Inflammatory macrophage treated with lipopolysaccharide for 4 hours (primary cell): ENCODE measurements around the gene BRD2.
A peak's percentile ranks its signal among the peaks of the same experiment; 100 is the strongest.

Experiments
- DNase-seq: peaks from one replicate; pipeline ENCODE4 v3.0.0-alpha.2; 2020

BRD2 gene

GRCh38 chr6:32973144-32974015 is 5.0 kb downstream of the BRD2 start:
- DNase-seq: peak; percentile 63

GRCh38 chr6:32974016-32974333 is 5.6 kb downstream of the BRD2 start:
- peak; percentile 55 for DNase-seq

GRCh38 chr6:32974541-32975308 is 6.3 kb downstream of the BRD2 start:
- no peak for DNase-seq

- DNase-seq: no peak
These were observed 7.5 kb downstream of the BRD2 start for GRCh38 chr6:32975886-32976285.

GRCh38 chr6:32976334-32977069 is 8.1 kb downstream of the BRD2 start:
- no peak for DNase-seq

GRCh38 chr6:32977272-32977952 is 9.0 kb downstream of the BRD2 start:
- DNase-seq: no peak

- no peak for DNase-seq
These were observed 9.5 kb downstream of the BRD2 start for GRCh38 chr6:32977953-32978324.

GRCh38 chr6:32979720-32980487 is 11.5 kb downstream of the BRD2 start:
- no peak for DNase-seq

GRCh38 chr6:32980488-32981038 is 12.2 kb downstream of the BRD2 start:
- no peak for DNase-seq

GRCh38 chr6:32982084-32982701 is 13.8 kb downstream of the BRD2 start:
- no peak for DNase-seq

- DNase-seq: no peak
These were observed 14.5 kb downstream of the BRD2 start for GRCh38 chr6:32982702-32983492.

GRCh38 chr6:32983493-32983848 is 15.1 kb downstream of the BRD2 start:
- no peak for DNase-seq

- DNase-seq: no peak
These were observed 15.7 kb downstream of the BRD2 start for GRCh38 chr6:32983964-32984621.

GRCh38 chr6:32984622-32985389 is 16.4 kb downstream of the BRD2 start:
- peak; percentile 74 for DNase-seq

- peak; percentile 59 for DNase-seq
These were observed 21.0 kb downstream of the BRD2 start for GRCh38 chr6:32989368-32989767.

- no peak for DNase-seq
These were observed 23.6 kb downstream of the BRD2 start for GRCh38 chr6:32991972-32992371.

GRCh38 chr6:32993363-32993973 is 25.1 kb downstream of the BRD2 start:
- no peak for DNase-seq

GRCh38 chr6:32995448-32995847 is 27.1 kb downstream of the BRD2 start:
- DNase-seq: no peak

GRCh38 chr6:33000055-33000454 is 31.7 kb downstream of the BRD2 start:
- peak; percentile 29 for DNase-seq
